Right renal cortex interstitium (tissue), 3 donors: ENCODE measurements around the gene LRRC14B. TPM values are rescaled to one million over a fixed set of nuclear protein-coding genes. Genes with fewer than 3 reads are reported as not detected.
"Not testable (repeated sequence)": the region's sequence is repeated elsewhere in the genome, so short reads cannot be mapped to it uniquely, and the experiment has no call there.

ENCODE experiments used
- DNase-seq, 3 donors: peaks; one replicate each; pipeline ENCODE4 v3.0.0-alpha.2; 2013; ENCODE audit warnings: low read depth in 3 of 3, low spot score in 2 of 3
- polyA plus RNA-seq, 3 donors: library from polyadenylated mRNA; unstranded; fragments of 120-200 nt; gene quantifications; one replicate each; pipeline ENCODE4 v1.2.1, GENCODE V29; 2013; ENCODE audit not compliant: insufficient read length in 3 of 3

LRRC14B gene
- polyA plus RNA-seq, 3 donors, result 0.08 TPM; not detected in 2

DNA sequence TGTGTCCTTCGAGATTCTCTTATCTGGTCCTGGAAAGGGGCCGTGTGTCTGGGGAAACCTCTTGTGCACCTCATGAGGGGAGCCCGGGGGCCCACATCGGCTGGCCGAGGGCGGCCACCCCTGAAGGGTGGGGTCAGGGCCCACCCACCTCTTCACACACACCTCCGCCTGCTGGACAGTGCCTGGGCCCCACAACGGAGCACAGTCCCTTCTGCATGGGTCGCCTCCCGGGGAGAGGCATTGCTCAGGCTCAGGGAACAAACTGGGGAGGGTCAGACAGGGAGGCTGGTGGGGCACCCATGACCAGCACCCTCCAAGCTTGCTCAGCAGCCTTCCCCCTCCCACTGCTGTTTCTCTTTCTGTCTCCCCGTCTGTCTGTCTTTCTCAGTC, 1.3 kb upstream of the LRRC14B start:
- DNase-seq, result no peak

DNA sequence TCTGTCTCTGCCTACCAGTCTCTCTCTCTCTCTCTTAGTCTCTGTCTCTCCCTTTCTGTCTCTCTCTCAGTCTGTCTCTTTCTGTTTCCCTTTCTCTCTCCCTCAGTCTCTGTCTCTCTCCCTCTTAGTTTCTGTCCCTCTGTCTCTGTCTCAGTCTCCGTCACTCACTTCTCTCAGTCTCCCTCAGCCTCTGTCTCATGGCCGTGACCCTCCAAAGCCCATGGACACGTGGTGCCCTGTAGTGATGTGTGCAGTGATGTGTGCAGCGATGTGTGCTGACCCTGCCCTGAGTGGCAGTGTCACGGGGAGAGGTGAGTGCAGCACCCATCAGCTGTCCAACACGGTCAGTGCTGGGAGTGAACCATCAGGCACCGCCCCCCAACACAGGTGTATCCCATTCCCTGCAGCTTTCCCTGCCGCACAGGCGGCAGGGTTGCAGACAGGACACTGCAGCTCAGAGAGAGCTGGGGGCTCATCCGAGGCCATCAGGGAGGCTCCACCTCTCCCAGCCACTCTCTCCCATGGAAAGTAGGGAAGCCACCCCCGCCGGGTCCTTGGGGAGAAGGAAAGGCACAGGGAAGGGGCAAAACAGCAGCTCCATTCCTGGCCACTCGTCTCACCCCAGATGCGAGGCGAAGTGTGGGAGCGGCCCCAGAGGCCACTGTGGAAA, 794 bp upstream of the LRRC14B start:
- no peak for DNase-seq

DNA sequence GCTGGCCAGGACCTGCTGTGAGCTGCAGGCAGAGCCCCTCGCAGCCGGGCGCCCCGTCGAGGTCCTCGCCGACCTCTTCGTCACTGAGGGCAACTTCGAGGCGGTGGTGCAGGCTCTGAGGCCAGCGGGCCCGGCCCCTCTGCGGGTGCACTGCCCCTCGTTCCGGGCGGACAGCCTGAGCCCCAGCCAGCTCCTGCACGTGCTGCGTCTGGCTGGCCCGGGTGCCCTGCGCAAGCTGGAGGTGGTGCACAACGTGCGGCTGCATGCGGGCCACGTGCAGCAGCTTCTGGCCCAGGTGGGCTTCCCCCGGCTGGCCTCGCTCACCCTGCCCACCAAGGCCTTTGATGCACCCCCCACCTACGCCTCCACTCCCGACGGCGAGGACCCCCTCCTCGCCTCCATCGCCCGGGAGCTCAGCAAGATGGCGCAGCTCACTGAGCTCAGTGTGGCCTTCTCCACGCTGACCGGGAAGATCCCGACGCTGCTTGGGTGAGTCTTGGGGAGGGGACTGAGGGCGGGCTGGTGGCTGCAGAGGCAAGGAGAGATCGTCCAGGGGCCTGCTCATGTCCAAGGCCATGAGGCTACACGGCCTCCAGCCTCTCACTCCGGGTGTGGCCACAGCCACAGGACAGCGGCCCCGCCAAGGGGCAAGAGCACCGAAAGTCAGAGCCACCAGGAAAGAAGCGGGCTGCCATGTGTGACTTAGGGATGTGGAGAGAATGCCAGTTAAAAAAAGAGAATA, 825 bp downstream of the LRRC14B start:
- DNase-seq, result no peak

GRCh38 chr5:192691-192969, 1.3 kb downstream of the LRRC14B start:
- no peak for DNase-seq

GRCh38 chr5:192970-193831, 1.9 kb downstream of the LRRC14B start:
- DNase-seq, result no peak

GRCh38 chr5:194102-194501, 2.8 kb downstream of the LRRC14B start:
- no peak for DNase-seq

- DNase-seq, result no peak
Observed at GRCh38 chr5:194603-195209, 3.4 kb downstream of the LRRC14B start.

- no peak for DNase-seq
Observed at GRCh38 chr5:195401-196160, 4.3 kb downstream of the LRRC14B start.

DNA sequence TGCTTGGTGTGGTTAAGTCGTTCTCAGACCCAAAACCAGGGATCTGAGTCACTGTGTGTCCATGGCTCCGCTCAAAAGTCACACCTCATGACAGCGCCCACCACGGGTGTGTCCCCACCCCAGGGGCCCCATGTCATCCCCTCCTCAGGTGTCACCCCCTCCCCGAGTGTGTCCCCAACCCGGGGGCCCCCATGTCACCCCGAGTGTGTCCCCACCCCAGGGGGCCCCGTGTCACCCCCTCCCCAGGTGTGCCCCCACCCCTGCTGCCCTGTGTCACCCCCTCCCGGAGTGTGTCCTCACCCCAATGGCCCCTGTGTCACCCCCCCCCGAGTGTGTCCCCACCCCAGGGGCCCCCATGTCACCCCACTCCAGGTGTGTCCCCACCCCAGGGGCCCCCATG, 5.1 kb downstream of the LRRC14B start:
- no peak for DNase-seq

DNA sequence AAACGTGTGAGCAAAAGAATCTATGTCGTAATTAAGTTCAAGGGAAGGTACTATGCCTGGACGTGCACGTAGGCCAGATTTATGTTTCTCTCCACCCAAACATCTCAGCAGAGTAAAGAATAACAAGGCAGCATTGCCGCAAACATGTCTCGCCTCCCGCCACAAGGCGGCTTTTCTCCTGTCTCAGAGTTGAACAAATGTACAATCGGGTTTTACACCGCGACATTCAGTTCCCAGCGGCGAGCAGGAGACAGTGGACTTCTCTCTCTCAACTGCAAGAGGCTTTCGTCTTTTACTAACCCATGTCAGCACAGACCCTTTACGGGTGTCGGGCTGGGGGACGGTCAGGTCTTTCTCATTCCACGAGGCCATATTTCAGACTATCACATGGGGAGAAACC, 5.7 kb downstream of the LRRC14B start:
- not testable (repeated sequence) for DNase-seq

DNA sequence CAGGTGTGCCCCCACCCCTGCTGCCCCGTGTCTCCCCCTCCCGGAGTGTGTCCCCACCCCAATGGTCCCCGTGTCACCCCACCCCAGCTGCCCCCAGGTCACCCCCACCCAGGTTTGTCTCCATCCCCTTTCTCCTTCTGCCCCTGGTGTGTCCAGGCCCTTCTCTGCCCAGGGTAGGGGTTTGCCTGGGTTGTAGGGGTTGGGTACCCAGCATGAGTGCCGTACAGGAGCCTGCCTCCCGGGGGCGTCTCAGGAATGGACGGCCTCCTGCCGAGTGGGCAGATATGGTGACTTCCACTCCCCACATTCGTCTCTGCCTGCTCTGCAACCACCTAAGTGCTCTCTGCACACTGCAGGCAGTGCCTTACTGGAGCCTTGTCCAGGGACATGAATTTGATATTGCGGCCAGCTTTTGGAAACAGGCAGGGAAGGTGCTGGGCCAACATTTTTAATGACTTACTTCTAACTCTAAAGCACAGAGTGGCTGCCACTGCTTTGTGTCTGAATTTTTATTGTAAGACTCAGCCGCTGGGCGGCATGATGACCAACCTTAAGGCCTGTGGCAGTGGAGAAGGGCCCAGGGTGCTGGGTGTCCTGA, 6.7 kb downstream of the LRRC14B start:
- DNase-seq, result no peak

- no peak for DNase-seq
Observed at GRCh38 chr5:198516-199196, 7.4 kb downstream of the LRRC14B start.

GRCh38 chr5:199197-199949, 8.1 kb downstream of the LRRC14B start:
- DNase-seq, result no peak

GRCh38 chr5:199950-200645, 8.8 kb downstream of the LRRC14B start:
- DNase-seq, result no peak

GRCh38 chr5:200985-201384, 9.7 kb downstream of the LRRC14B start:
- no peak for DNase-seq

GRCh38 chr5:201672-202071, 10.4 kb downstream of the LRRC14B start:
- DNase-seq, result no peak

GRCh38 chr5:203246-203930, 12.1 kb downstream of the LRRC14B start:
- no peak for DNase-seq

DNA sequence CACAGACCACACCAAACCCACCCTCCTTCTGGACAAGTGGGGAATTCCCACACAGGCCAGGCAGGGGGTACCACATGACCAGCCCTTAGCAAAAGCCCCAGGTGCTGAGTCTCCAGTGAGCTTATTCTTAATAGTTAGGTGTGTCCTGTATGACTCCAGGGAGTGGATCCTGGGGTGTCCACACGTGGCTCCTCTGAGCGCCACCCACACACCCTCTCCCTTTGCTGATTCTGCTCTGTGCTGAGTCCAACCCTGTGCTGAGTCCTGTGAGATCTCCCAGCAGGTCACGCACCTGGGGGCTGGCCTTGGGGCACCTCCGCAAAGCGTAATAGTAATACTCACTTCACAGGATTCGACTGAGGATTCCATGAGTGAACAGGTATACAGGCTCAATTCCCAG, 12.7 kb downstream of the LRRC14B start:
- DNase-seq, result no peak
